NT2/D1 (cell line): ENCODE results near the gene TTC38.

Experiments used
- SUZ12 ChIP-seq: IDR thresholded peaks from 2 replicates; pipeline ENCODE4 v1.6.1; 2011; ENCODE audit not compliant: insufficient read length, insufficient read depth; ENCODE audit errors: extremely low read depth
- YY1 ChIP-seq: IDR thresholded peaks from 2 replicates; pipeline ENCODE4 v1.6.1; 2011; ENCODE audit not compliant: insufficient read length, insufficient read depth
- ZNF274 ChIP-seq: IDR thresholded peaks from 2 replicates; pipeline ENCODE4 v1.6.1; 2011; ENCODE audit warnings: mild to moderate bottlenecking, low read depth, low read length

- TF ChIP-seq ZNF274: no peak
- no peak for TF ChIP-seq YY1
- TF ChIP-seq SUZ12: no peak
Observed at GRCh38 chr22:46251266-46251665, 16.5 kb upstream of the TTC38 start.
